PFSK-1 (cell line): ENCODE measurements around the gene SENP1.

Experiments used
- FOXP2 ChIP-seq: optimal IDR thresholded peaks from 2 replicates; pipeline ENCODE3; 2011; ENCODE audit warnings: borderline replicate concordance, control low read depth, inconsistent platforms; ENCODE audit not compliant: insufficient read depth; ENCODE audit errors: extremely low read length, extremely low read depth
- POLR2AphosphoS5 ChIP-seq: IDR thresholded peaks from 2 replicates; pipeline ENCODE4 v1.6.1; 2012; ENCODE audit warnings: low read depth, mild to moderate bottlenecking, control low read depth, low read length, moderate library complexity
- REST ChIP-seq, 2 experiments: IDR thresholded peaks; 2 replicates each; pipeline versions ENCODE4 v1.6.1 to v1.8.0; 2011 to 2012; ENCODE audit warnings: low read depth in 2 of 2, low read length in 2 of 2, control low read depth in 1 of 2, inconsistent platforms in 1 of 2, mild to moderate bottlenecking in 1 of 2, moderate library complexity in 1 of 2; ENCODE audit not compliant: insufficient read depth in 1 of 2
- SIN3A ChIP-seq: IDR thresholded peaks from 2 replicates; pipeline ENCODE4 v1.6.1; 2012; ENCODE audit warnings: mild to moderate bottlenecking, low read length, moderate library complexity, borderline replicate concordance; ENCODE audit not compliant: insufficient read depth
- TAF1 ChIP-seq: IDR thresholded peaks from 2 replicates; pipeline ENCODE4 v1.6.1; 2012; ENCODE audit warnings: low read length, control low read depth, borderline replicate concordance; ENCODE audit not compliant: insufficient read depth

Gene SENP1

GRCh38 chr12:48060474-48060873, 45.4 kb downstream of the SENP1 start:
- TF ChIP-seq TAF1 (no peak), REST (IDR thresholded peaks at IDR 0.05; ENCODE audit: insufficient read depth in 1 of 2, low read depth in 2 of 2, low read length in 2 of 2) (no peak), POLR2AphosphoS5 (no peak), FOXP2 (no peak), SIN3A (no peak)

- TF ChIP-seq REST (IDR thresholded peaks at IDR 0.05; ENCODE audit: insufficient read depth in 1 of 2, low read depth in 2 of 2, low read length in 2 of 2) (no peak), TAF1 (no peak), SIN3A (no peak), POLR2AphosphoS5 (no peak), FOXP2 (no peak)
These were observed 47.1 kb downstream of the SENP1 start for GRCh38 chr12:48058771-48059170.

DNA sequence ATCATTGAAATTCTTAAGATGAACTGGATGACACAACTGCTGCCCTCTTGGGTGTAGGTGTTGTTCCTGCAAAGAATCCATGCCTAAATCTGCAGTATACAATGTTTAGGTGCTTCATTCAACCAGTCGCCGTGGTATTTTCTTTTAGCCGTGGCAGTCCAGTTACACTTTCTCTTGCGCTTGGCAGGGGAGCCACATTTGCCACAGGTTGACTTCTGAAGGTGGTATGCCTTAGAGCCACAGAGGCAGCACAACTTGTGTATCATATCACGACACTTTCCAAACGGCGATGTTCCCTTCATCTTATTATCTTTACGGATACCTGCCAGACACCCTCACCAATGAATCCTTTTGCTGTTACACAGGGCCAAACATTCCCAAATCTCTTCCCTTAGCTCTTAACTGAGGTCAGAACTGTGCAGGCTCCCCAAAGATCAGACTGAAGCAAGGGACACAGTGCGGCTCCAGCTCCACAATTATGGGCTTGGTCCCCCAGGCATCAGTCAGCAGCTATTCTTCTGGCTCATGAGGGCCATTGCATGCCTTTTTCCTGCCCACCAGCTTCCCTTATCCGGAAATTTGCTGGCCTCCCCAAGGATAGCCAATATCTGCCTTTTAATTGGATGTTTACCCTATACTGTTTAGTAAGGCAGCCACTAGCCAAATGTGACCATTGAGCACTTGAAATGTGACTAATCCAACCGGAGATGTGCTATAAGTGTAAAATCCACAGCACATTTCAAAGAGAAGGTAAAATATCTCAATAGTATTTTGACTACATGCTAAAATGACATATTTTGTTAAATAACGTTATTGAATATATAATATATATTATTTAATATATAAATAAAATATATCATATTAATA, 50.7 kb downstream of the SENP1 start:
- TF ChIP-seq POLR2AphosphoS5 (no peak), REST (IDR thresholded peaks at IDR 0.05; ENCODE audit: insufficient read depth in 1 of 2, low read depth in 2 of 2, low read length in 2 of 2) (no peak), TAF1 (no peak), FOXP2 (no peak), SIN3A (no peak)

DNA sequence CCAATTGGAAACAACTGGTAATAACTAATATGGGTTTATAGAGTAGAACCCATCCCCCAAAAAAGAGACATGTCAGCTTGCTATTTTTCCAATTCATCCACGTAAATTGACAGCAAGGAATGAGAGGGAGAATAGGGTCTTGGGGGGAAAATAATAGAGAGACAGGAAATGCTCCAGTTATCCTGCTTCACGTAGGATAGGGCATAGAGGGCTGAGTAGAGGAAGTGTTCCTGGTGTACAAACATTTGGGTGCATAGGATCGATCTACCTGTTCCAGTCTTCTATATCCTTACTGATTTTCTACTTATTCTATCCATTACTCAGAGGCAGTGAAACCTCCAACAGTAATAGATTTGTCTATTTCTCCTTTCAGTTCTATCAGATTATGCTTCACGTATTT, 52.0 kb downstream of the SENP1 start:
- TF ChIP-seq POLR2AphosphoS5 (no peak), FOXP2 (no peak), TAF1 (no peak), SIN3A (no peak)

GRCh38 chr12:48053122-48053521, 52.8 kb downstream of the SENP1 start:
- TF ChIP-seq REST (IDR thresholded peaks at IDR 0.05; ENCODE audit: insufficient read depth in 1 of 2, low read depth in 2 of 2, low read length in 2 of 2) (no peak), FOXP2 (no peak), POLR2AphosphoS5 (no peak), SIN3A (no peak), TAF1 (no peak)
